Left cardiac atrium (tissue), 4 donors: ENCODE results near the gene USP26. TPM values are rescaled to one million over a fixed set of nuclear protein-coding genes. Genes with fewer than 3 reads are reported as not detected.
"Not testable (repeated sequence)": the region's sequence is repeated elsewhere in the genome, so short reads cannot be mapped to it uniquely, and the experiment has no call there.

Experiments
- ATAC-seq, 2 donors: fragments of 200-7000 bp; cut with Tn5 transposase; one replicate each; pipeline ENCODE4 v1.9.1; 2020; ENCODE audit warnings: mild to moderate bottlenecking in 2 of 2, moderate library complexity in 2 of 2
- DNase-seq: peaks from one replicate; pipeline ENCODE4 v3.0.0-alpha.2; 2020
- intact Hi-C, 2 donors: fragments of 100-400 bp; cut with DNase I; formaldehyde crosslinking; loops; one replicate each; pipeline versions ENCODE4 v1.14.1 to v1.15.1; 2022 to 2023
- long read RNA-seq: library from polyadenylated mRNA; unstranded; transcript quantifications from one replicate; pipeline ENCODE4 v2.0.0, GENCODE V29; 2021
- total RNA-seq, 2 donors: library from RNA; stranded (reverse); fragmentation: NEBNext Ultra II Directional; extraction: Animal tissue kit (Norgen Biotek cat#: 25700); gene quantifications; one replicate each; pipeline ENCODE4 v1.2.1, GENCODE V29; 2021
- donor health status: DM: no; HTN: yes; CAD: no.
- donor health status: DM: no; HTN: yes; CAD: no; lungs with severe emphysema.
- donor health status: DM: yes; HTN: yes; CAD: no.
- donor health status: Dilated cardiomyopathy.

Gene USP26
- not detected for total RNA-seq
- long read RNA-seq, result 0 reads

GRCh38 chrX:133097031-133097430 is at the start of gene USP26:
USP26 (minus strand) TSS chrX:133097109; CDS start chrX:133028220, 68,889 bp downstream.
- no peak for ATAC-seq
- intact Hi-C loops, result no loop called here
- no peak for DNase-seq

- intact Hi-C loops, result no loop called here
- DNase-seq (no peak), ATAC-seq (no peak)
These were observed 37.4 kb upstream of the USP26 start for GRCh38 chrX:133134282-133134681.

GRCh38 chrX:133120406-133120805 is 23.5 kb upstream of the USP26 start:
- ATAC-seq (no peak), DNase-seq (no peak)
- intact Hi-C loops, result no loop called here

- intact Hi-C loops, result no loop called here
- DNase-seq, result no peak
These were observed 2.7 kb downstream of the USP26 start for GRCh38 chrX:133094098-133094731.

GRCh38 chrX:133090236-133090809 is 6.6 kb downstream of the USP26 start:
- ATAC-seq (no peak), DNase-seq (no peak)
- intact Hi-C loops, result no loop called here

More at GRCh38 chrX:133094098-133094731, 2.7 kb downstream of the USP26 start:
- no peak for ATAC-seq

GRCh38 chrX:133089411-133089810 is 7.5 kb downstream of the USP26 start:
- ATAC-seq (no peak), DNase-seq (no peak)
- intact Hi-C loops, result no loop called here

GRCh38 chrX:133085785-133086184 is 11.1 kb downstream of the USP26 start:
- no peak for ATAC-seq
- intact Hi-C loops, result no loop called here
- DNase-seq, result no peak

- ATAC-seq, DNase-seq, intact Hi-C loops: not testable (repeated sequence)
These were observed 11.9 kb downstream of the USP26 start for GRCh38 chrX:133085056-133085455.

- intact Hi-C loops, result no loop called here
- DNase-seq (no peak), ATAC-seq (no peak)
These were observed 13.0 kb downstream of the USP26 start for GRCh38 chrX:133083899-133084298.

GRCh38 chrX:133081990-133082389 is 14.9 kb downstream of the USP26 start:
- no peak for ATAC-seq
- DNase-seq, result no peak
- intact Hi-C loops, result no loop called here

- ATAC-seq, intact Hi-C loops, DNase-seq: not testable (repeated sequence)
These were observed 19.1 kb downstream of the USP26 start for GRCh38 chrX:133077856-133078255.

GRCh38 chrX:133072566-133072965 is 24.3 kb downstream of the USP26 start:
- intact Hi-C loops, result no loop called here
- ATAC-seq (no peak), DNase-seq (no peak)

- ATAC-seq, result no peak
These were observed 28.4 kb downstream of the USP26 start for GRCh38 chrX:133068461-133068860.

GRCh38 chrX:133056341-133056740 is 40.6 kb downstream of the USP26 start:
- DNase-seq (no peak), ATAC-seq (no peak)
- intact Hi-C loops, result no loop called here

More at GRCh38 chrX:133068461-133068860, 28.4 kb downstream of the USP26 start:
- no peak for DNase-seq
- intact Hi-C loops, result no loop called here

GRCh38 chrX:133054761-133055405 is 42.0 kb downstream of the USP26 start:
- intact Hi-C loops, result no loop called here
- ATAC-seq (no peak), DNase-seq (no peak)

GRCh38 chrX:133053861-133054598 is 42.9 kb downstream of the USP26 start:
- intact Hi-C loops, result no loop called here
- ATAC-seq (no peak), DNase-seq (no peak)

GRCh38 chrX:133048751-133049150 is 48.2 kb downstream of the USP26 start:
- DNase-seq (no peak), ATAC-seq (no peak)
- intact Hi-C loops, result no loop called here

- DNase-seq, result no peak
- intact Hi-C loops, result no loop called here
- ATAC-seq, result no peak
These were observed 50.3 kb downstream of the USP26 start for GRCh38 chrX:133046601-133047000.

GRCh38 chrX:133045986-133046385 is 50.9 kb downstream of the USP26 start:
- intact Hi-C loops, result no loop called here
- DNase-seq (no peak), ATAC-seq (no peak)
